Coronary artery (tissue), 2 donors: ENCODE data around the gene HLA-DMA.

Experiments used
- DNase-seq: peaks from one replicate; pipeline ENCODE4 v3.0.0-alpha.2; 2017; ENCODE audit warnings: low spot score
- H3K27ac ChIP-seq, 2 donors: fragments of 200-600 bp; sonication (generic); one replicate each; pipeline ENCODE4 v1.5.1; 2016 to 2019
- H3K4me3 ChIP-seq: fragments of 200-600 bp; sonication (generic); 2 replicates; pipeline ENCODE4 v1.5.1; 2016; ENCODE audit warnings: mild to moderate bottlenecking, moderate library complexity
- CTCF ChIP-seq: fragments of 200-600 bp; sonication (generic); IDR thresholded peaks from one replicate; pipeline ENCODE4 v1.5.1; 2019; ENCODE audit warnings: antibody characterized with exemption

The HLA-DMA gene

GRCh38 chr6:32920715-32921114, 32.2 kb downstream of the HLA-DMA start:
- Histone ChIP-seq H3K27ac (no peak overlapping the region), H3K4me3 (no peak overlapping the region)
- no peak for DNase-seq
- no peak for TF ChIP-seq CTCF

DNA sequence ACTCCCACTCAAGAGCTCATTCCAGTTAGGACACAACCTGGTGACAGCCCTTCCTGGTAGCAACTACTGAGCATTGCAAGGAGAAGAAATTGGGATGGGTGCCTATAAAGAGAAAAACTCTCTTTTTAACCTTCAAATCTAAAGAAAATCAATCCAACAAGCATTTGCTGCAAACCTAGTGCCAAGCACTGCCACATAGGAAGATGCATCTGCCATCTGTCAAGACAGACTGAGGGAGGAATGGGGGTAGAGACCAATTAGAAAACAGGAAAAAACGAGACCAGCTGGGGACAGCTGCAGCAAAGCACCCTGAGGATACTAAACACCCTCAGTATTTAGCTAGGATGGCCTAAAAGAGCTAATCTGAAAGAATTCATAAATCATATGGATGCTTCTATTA, 39.9 kb downstream of the HLA-DMA start:
- no peak overlapping the region for H3K27ac ChIP-seq
- no peak for DNase-seq

GRCh38 chr6:32908897-32909296, 44.0 kb downstream of the HLA-DMA start:
- Histone ChIP-seq H3K4me3 (no peak overlapping the region), H3K27ac (no peak overlapping the region)
- no peak for TF ChIP-seq CTCF
- no peak for DNase-seq

More for the DNA sequence above, 39.9 kb downstream of the HLA-DMA start:
- no peak for TF ChIP-seq CTCF
- H3K4me3 ChIP-seq: no peak overlapping the region

DNA sequence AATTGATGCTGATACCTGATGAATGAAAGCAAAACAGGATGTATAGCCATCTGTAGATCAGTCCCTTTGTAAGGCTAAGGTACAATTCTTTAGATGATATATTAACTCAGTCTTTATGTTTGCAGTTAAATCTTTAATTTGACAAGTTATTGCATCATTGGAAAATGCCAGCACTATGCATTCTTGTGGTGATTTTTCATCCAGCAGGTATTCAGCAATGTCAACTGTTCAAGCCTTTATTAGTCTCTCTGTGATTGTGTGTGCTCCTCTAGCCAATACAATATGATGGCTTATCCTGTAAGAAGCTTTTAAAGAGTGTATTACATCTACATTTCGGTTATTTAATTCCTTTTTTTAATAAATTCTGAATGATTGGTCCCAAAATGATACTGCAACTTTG, 46.4 kb downstream of the HLA-DMA start:
- no peak for TF ChIP-seq CTCF
- Histone ChIP-seq H3K27ac (no peak overlapping the region), H3K4me3 (no peak overlapping the region)
- no peak for DNase-seq

GRCh38 chr6:32905078-32905477, 47.8 kb downstream of the HLA-DMA start:
- Histone ChIP-seq H3K4me3 (no peak overlapping the region), H3K27ac (no peak overlapping the region)
- DNase-seq: no peak
- TF ChIP-seq CTCF: no peak

GRCh38 chr6:32903952-32904351, 48.9 kb downstream of the HLA-DMA start:
- no peak for TF ChIP-seq CTCF
- DNase-seq: no peak

More at GRCh38 chr6:32903952-32904351, 48.9 kb downstream of the HLA-DMA start:
- Histone ChIP-seq H3K4me3 (no peak overlapping the region), H3K27ac (no peak overlapping the region)
